ENCODE measurements around the gene ZMYM4. TPM values are rescaled to one million over a fixed set of nuclear protein-coding genes. Genes with fewer than 3 reads are reported as not detected.
"Not testable (repeated sequence)": the region's sequence is repeated elsewhere in the genome, so short reads cannot be mapped to it uniquely, and the experiment has no call there.

ZMYM4 gene
- total RNA-seq, 1 donor from 2014 or later: 32.6 TPM

DNA sequence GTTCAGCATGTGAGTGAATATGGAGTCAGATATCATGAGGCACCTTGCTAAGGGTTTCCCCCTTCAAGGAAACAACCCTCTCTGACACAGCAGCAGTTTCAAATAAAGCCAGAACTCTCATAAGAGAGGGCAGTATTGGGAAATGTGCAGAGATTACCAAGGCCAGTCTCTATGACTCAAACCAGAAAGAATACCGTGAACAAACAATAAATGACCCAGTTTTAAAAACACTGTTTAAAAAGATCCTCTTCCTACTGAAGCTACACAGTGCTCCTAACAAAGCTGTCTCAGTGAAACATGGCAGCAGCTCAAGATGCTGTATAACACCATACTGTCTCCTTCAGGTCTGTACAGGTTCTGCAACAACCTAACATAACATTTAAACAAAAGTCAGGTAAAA, 186.1 kb downstream of the ZMYM4 start:
- intact Hi-C loops (cut with micrococcal nuclease): loop anchor here (5.0 kb wide), 1 partner anchor 108 kb away; no protein-coding TSS in a partner anchor
- no peak overlapping the region for H3K4me3 ChIP-seq
- peaks cover 44% of the 10 kb centered on the region for H3K4me1 ChIP-seq
- H3K9me3 ChIP-seq (replicated peaks): no peaks in the 10 kb centered on the region
- no peaks in the 10 kb centered on the region for H3K27me3 ChIP-seq (ENCODE audit: low read depth)
- TF ChIP-seq, protein P1, sequence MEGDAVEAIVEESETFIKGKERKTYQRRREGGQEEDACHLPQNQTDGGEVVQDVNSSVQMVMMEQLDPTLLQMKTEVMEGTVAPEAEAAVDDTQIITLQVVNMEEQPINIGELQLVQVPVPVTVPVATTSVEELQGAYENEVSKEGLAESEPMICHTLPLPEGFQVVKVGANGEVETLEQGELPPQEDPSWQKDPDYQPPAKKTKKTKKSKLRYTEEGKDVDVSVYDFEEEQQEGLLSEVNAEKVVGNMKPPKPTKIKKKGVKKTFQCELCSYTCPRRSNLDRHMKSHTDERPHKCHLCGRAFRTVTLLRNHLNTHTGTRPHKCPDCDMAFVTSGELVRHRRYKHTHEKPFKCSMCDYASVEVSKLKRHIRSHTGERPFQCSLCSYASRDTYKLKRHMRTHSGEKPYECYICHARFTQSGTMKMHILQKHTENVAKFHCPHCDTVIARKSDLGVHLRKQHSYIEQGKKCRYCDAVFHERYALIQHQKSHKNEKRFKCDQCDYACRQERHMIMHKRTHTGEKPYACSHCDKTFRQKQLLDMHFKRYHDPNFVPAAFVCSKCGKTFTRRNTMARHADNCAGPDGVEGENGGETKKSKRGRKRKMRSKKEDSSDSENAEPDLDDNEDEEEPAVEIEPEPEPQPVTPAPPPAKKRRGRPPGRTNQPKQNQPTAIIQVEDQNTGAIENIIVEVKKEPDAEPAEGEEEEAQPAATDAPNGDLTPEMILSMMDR (IDR thresholded peaks at IDR 0.05; ENCODE audit: borderline replicate concordance): no peak
- H3K27ac ChIP-seq (replicated peaks): no peak overlapping the region
- no peak for DNase-seq
- H3K36me3 ChIP-seq: peaks cover 53% of the 10 kb centered on the region

GRCh38 chr1:35460796-35461195, 192.3 kb downstream of the ZMYM4 start:
- no peak overlapping the region for H3K27ac ChIP-seq (replicated peaks)
- H3K9me3 ChIP-seq (replicated peaks): peaks cover 3% of the 10 kb centered on the region
- TF ChIP-seq, protein P1 (IDR thresholded peaks at IDR 0.05; ENCODE audit: borderline replicate concordance): no peak
- peaks cover 77% of the 10 kb centered on the region for H3K36me3 ChIP-seq
- H3K4me1 ChIP-seq: peaks cover 13% of the 10 kb centered on the region
- no peak overlapping the region for H3K4me3 ChIP-seq
- intact Hi-C loops (cut with micrococcal nuclease): no loop called here
- H3K27me3 ChIP-seq (ENCODE audit: low read depth): no peaks in the 10 kb centered on the region
- DNase-seq: no peak

DNA sequence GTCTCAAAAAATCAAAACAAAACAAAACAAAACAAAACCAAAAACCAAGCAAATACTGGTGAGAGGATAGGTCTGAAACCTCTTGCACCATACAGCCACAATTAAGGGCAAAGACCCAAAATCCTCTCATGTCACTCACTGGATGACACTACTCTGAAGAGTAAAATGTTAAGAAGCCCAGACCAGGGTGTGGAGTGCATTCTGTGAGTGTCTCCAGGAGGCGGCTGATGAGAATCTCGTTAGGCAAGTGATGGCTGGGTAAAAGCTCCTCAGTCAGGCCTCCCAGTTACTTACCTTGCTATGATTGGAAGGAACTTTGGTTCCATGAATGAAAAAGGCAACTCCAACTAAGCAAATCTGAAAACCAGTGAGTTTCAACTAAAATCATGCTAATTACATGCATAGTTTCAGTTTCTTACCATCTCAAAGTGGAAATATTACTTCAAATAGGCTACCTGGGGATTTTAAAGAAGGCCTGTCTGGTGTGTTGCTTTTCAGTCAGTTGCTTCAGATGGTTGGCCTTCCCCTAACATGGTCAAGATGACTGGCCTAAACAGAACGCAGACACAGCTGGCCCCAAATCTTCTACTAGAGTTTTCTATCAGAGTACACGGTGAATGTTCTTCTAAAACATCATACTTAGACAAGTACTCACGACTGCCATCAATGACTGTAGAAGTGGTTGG, 193.6 kb downstream of the ZMYM4 start:
- H3K36me3 ChIP-seq: peaks cover 78% of the 10 kb centered on the region
- TF ChIP-seq, protein P1 (IDR thresholded peaks at IDR 0.05; ENCODE audit: borderline replicate concordance): no peak

GRCh38 chr1:35463232-35463631, 194.7 kb downstream of the ZMYM4 start:
- H3K36me3 ChIP-seq: peaks cover 74% of the 10 kb centered on the region
- H3K27ac ChIP-seq (replicated peaks): no peak overlapping the region
- no peak for DNase-seq
- H3K4me1 ChIP-seq: peaks cover 23% of the 10 kb centered on the region
- H3K27me3 ChIP-seq (ENCODE audit: low read depth): no peaks in the 10 kb centered on the region
- peaks cover 3% of the 10 kb centered on the region for H3K9me3 ChIP-seq (replicated peaks)
- H3K4me3 ChIP-seq: no peak overlapping the region
- intact Hi-C loops (cut with micrococcal nuclease): no loop called here
- TF ChIP-seq, protein P1 (IDR thresholded peaks at IDR 0.05; ENCODE audit: borderline replicate concordance): no peak

More for the DNA sequence above, 193.6 kb downstream of the ZMYM4 start:
- Histone ChIP-seq H3K27me3 (ENCODE audit: low read depth) (no peaks in the 10 kb centered on the region), H3K9me3 (replicated peaks) (peaks cover 3% of the 10 kb centered on the region), H3K4me3 (no peak overlapping the region), H3K27ac (replicated peaks) (no peak overlapping the region), H3K4me1 (peaks cover 23% of the 10 kb centered on the region)
- intact Hi-C loops (cut with micrococcal nuclease): no loop called here
- no peak for DNase-seq

- H3K4me3 ChIP-seq; H3K9me3 ChIP-seq (replicated peaks); intact Hi-C loops (cut with micrococcal nuclease); DNase-seq; H3K27ac ChIP-seq (replicated peaks); H3K27me3 ChIP-seq (ENCODE audit: low read depth): not testable (repeated sequence)
- H3K4me1 ChIP-seq: peaks cover 23% of the 10 kb centered on the region
- peaks cover 70% of the 10 kb centered on the region for H3K36me3 ChIP-seq
Observed at GRCh38 chr1:35463749-35464148, 195.2 kb downstream of the ZMYM4 start.

- intact Hi-C loops (cut with micrococcal nuclease): no loop called here
- DNase-seq: no peak
- Histone ChIP-seq H3K9me3 (replicated peaks) (peaks cover 3% of the 10 kb centered on the region), H3K27me3 (ENCODE audit: low read depth) (no peaks in the 10 kb centered on the region), H3K4me3 (no peak overlapping the region), H3K27ac (replicated peaks) (peak overlapping the region; percentile 47), H3K36me3 (peaks cover 74% of the 10 kb centered on the region), H3K4me1 (peaks cover 28% of the 10 kb centered on the region)
- TF ChIP-seq, protein P1 (IDR thresholded peaks at IDR 0.05; ENCODE audit: borderline replicate concordance): no peak
Observed at GRCh38 chr1:35466120-35466519, 197.6 kb downstream of the ZMYM4 start.

Data from left ventricle myocardium inferior (tissue), 1 donor.